GM19328 (cell line): ENCODE results near the gene FUOM.
"Not testable (repeated sequence)": the region's sequence is repeated elsewhere in the genome, so short reads cannot be mapped to it uniquely, and the experiment has no call there.

ENCODE experiments used
- ATAC-seq: cut with Tn5 transposase; IDR thresholded peaks from one replicate; pipeline ENCODE4 v1.9.1; 2021; ENCODE audit warnings: mild to moderate bottlenecking, moderate library complexity; ENCODE audit not compliant: unreplicated experiment

FUOM gene

DNA sequence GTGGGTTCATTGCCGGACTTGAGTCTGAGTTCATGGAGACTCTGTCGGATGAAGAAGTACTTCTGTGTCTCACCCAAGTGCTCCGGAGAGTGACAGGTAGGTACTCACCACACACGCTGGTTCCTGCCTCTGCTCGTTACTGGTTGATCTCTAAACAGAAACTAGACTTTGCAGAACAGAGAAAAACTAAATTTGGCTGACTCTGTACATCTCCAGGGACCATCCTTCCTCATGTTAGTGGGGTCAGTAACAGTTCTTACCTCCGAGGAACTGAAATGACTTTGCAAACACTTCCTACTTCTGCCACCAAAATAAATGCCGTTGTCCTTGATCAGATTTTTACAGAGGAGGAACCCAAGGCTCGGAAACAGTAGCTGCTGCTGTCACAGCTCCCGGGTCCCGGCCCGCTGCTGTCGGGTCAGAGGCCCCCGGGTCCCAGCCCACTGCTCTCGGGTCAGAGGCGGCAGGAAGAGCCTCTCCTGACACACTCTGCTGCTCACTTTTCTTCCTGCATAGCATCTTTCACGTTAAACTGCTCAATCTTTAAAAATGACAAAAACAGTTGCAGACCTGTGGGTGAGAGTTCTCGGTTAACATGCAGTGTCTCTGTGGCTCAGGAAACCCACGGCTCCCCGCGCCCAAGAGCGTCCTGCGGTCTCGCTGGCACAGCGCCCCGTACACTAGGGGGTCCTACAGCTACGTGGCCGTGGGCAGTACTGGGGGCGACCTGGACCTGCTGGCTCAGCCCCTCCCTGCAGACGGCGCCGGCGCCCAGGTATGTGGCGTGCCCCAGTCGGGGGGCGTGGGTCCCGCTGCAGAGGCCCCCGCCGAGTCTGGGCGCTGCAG, 31.4 kb upstream of the FUOM start:
- ATAC-seq: peak; percentile 74

GRCh38 chr10:133388236-133388972, 30.6 kb upstream of the FUOM start:
- ATAC-seq: peak; percentile 5

- ATAC-seq: not testable (repeated sequence)
These were observed 29.1 kb upstream of the FUOM start for GRCh38 chr10:133386951-133387350.

GRCh38 chr10:133385214-133385613, 27.4 kb upstream of the FUOM start:
- no peak for ATAC-seq

- ATAC-seq: no peak
These were observed 26.3 kb upstream of the FUOM start for GRCh38 chr10:133384071-133384470.

- no peak for ATAC-seq
These were observed 25.7 kb upstream of the FUOM start for GRCh38 chr10:133383551-133383950.

DNA sequence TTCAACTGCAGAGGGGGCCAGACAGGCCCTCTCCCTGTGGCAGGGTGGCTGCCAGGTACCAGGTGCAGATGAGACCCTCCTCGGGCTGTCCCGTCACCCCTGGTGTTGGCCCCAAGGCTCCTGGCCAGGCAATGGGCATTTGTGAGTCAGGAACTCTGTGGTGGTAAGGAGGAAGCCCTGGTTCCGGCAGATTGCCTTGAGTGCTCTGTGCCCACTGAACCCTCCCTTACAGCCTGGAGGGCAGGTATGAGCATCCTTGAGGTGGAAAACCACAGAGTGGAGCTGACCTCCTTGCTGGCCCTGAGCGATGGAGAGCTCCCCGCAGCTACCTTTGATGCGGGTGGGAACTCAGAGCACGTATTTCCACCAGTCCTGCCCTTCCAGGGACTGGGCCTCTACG, 23.2 kb upstream of the FUOM start:
- ATAC-seq: no peak

DNA sequence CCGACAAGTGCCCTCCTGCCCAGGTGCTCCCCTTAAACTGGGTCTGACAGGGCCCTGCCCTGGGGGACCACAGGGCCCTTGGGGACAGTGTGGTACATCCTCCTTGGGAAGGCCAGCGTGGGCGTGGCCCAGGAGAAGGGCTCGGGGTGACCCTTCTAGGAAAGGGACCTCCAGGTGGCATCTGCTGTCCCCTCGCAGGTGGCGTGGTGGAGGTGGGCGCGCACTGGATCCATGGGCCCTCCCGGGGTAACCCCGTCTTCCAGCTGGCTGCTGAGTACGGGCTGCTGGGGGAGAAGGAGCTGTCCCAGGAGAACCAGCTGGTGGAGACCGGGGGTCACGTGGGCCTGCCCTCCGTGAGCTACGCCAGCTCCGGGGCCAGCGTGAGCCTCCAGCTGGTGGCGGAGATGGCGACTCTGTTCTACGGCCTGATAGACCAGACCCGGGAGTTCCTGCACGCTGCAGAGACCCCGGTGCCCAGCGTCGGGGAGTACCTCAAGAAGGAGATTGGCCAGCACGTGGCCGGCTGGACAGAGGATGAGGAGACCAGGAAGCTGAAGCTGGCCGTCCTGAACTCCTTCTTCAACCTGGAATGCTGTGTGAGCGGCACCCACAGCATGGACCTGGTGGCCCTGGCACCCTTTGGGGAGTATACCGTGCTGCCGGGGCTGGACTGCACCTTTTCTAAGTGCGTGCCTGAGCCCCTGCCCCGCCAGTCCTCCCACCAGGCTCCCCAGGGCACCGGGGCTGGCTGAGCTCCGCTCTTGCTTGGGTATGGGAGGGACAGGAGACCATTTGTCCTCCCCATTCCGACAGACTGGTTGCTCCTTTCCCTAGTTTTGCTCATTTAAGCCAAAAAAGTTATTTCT, 22.2 kb upstream of the FUOM start:
- no peak for ATAC-seq

DNA sequence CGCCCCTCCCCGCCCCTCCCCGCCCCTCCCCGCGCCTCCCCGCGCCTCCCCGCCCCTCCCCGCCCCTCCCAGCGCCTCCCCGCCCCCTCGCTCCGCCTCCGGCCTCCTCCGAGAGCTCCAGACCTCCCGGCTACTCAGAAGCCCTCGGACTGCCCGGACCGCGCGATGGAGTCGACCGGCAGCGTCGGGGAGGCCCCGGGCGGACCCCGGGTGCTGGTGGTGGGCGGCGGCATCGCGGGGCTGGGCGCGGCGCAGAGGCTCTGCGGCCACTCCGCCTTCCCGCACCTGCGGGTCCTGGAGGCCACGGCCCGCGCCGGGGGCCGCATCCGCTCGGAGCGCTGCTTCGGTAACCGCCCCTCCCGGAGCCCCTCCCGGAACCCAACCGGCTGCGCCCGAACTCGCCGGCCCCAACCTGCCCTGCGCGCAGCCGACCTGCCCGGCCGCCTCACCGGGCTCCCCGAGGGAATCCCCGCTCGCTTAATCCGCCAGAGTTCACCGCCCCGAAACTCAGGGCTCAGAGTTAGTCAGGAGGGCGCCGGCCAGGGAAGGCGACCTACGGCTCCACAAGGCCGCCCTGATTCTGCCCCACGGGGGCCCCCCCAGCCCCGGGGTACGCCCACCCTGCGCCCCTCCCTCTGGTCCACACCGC, 21.5 kb upstream of the FUOM start, which contains the start of gene PAOX:
PAOX (plus strand) TSS at position 111 of the 649 bp plus-strand sequence; CDS start at position 166, 55 bp downstream.
- ATAC-seq: peak; percentile 52

DNA sequence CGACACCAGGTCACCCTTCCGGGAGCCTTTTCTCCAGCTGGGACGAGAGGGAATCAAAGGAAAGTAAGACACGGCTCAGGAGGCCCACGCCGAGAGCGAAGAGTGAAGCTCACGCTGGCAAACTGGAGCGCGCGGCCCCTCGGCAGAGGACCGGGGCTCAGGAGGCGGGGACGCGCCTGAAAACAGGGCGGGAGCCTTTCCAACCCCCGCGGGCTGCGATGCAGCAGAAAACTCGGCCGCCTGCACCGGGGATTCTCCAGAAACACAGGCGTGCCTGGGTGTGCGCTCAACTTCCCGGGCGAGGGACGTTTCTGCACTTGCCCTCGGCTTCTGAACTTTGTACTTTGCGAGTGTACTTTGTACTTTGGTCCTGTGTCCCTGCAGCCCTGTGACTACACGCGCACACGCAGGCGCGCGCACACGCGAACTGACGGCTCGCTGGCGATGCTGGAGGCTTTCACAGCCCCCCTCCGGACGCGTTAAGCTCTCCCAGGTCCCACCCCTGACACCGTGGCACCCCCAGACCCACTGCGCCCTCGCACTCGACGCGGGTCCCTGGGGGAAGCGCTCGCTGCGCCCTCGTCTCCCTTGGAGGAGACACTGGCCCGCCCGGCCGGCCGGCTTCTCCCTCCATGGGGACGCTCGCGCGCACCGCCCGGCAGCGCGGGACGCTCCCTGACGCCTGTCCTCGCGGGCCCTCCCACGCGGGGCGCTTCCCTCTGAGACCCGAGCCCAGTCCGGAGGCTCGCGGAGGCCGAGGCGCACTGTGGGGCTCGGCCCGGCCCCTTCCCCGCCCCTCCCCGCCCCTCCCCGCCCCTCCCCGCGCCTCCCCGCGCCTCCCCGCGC, 20.7 kb upstream of the FUOM start:
- ATAC-seq: peak; percentile 41

DNA sequence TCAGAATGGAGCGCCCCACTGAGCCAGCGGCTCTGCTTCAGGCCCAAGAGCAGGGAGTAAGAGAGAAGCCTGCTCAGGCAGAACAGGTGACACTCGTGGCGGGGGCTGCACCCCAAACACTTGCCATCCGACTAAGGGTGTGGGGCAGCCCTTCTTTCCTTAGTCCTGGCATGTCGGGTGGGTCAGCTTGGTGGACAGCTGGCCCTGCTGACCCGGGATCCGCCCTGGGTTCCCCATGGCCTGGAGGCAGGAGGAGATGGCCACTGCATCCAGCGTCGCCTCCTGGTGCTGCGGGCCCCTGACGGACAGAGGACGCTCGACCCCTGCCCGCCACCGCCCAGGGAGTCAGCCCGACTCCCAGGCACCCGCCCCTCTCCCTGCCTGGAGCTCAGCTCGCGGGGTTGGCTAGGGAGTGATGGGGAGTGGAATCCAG, 20.0 kb upstream of the FUOM start:
- ATAC-seq: no peak

DNA sequence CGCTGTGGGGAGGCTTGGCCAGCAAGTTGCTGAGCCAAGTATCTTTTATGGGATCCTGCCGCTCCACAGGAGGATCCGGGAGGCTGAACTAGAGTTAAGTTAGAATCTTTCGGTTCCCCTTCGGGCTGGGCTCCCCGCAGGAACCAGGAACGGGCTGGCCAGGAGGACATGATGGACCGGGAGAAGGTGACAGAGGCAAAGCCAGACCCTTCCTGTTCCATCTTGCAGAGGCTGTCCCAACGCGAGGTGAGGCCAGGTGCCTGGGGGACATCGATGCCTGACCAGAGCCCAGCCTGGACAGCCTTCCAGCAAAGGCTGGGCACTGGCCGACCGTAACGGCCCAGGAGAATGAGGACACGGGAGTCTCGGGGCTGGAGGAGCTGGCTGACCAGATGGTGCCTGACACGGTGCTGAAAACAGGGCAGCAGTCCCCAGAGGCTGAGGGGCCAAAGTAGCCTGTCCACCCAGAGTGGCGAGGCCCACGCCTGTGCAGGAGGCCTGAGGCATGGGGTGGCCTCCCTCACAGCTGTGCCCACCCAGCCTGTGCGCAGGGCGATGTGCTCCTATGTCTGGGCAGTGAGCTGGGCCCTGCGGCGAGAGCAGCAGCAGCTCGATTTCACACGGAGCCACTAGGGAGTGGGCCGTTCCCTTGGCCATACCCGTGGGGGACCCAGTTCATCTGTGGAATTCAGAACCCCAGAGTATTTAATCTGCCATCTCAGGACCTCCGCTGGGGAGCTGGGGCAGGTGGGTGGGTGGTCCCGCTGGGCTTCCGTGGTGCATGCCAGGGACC, 19.4 kb upstream of the FUOM start:
- ATAC-seq: no peak

DNA sequence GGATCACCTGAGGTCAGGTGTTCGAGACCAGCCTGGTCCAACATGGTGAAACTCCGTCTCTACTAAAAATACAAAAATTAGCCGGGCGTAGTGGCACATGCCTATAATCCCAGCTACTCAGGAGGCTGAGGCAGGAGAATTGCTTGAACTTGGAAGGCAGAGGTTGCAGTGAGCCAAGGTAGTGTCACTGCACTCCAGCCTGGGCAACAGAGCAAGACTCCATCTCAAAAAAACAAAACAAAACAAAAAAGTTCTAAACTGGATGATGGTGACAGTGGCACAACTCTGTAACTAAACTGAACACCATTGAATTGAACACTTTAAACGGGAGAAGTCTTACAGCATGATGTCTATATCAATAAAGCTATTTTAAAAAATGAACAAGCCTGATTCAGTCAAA, 18.4 kb upstream of the FUOM start:
- ATAC-seq: not testable (repeated sequence)

GRCh38 chr10:133375357-133376115, 17.7 kb upstream of the FUOM start:
- no peak for ATAC-seq

- ATAC-seq: peak; percentile 97
These were observed 15.6 kb upstream of the FUOM start, which contains the start of gene ECHS1 for GRCh38 chr10:133373174-133374090. TSS of gene ECHS1 (minus strand) at chr10:133373354. CDS start at chr10:133373333, 21 bp downstream.

GRCh38 chr10:133372507-133372906, 14.7 kb upstream of the FUOM start:
- ATAC-seq: no peak
